Subcutaneous abdominal adipose tissue (tissue), 5 donors: ENCODE results near the gene CD68.

Source experiments
- H3K27ac ChIP-seq: one replicate; pipeline ENCODE4 v1.7.0; 2013; ENCODE audit warnings: low read depth, mild to moderate bottlenecking, inconsistent platforms, low read length, moderate library complexity
- H3K27me3 ChIP-seq, 5 donors: one replicate each; pipeline ENCODE4 v1.7.0; 2013; ENCODE audit warnings: low read length in 5 of 5, inconsistent platforms in 1 of 5; ENCODE audit not compliant: control insufficient read depth in 5 of 5, insufficient read depth in 4 of 5
- H3K36me3 ChIP-seq, 5 donors: one replicate each; pipeline ENCODE4 v1.7.0; 2013; ENCODE audit warnings: low read length in 5 of 5; ENCODE audit not compliant: control insufficient read depth in 5 of 5, insufficient read depth in 5 of 5
- H3K4me1 ChIP-seq, 5 donors: one replicate each; pipeline ENCODE4 v1.7.0; 2013; ENCODE audit warnings: low read length in 5 of 5, mild to moderate bottlenecking in 3 of 5, moderate library complexity in 1 of 5; ENCODE audit not compliant: control insufficient read depth in 5 of 5, insufficient read depth in 5 of 5
- H3K4me3 ChIP-seq, 5 donors: one replicate each; pipeline ENCODE4 v1.7.0; 2013; ENCODE audit warnings: low read length in 5 of 5, low read depth in 1 of 5
- H3K9ac ChIP-seq, 5 donors: one replicate each; pipeline ENCODE4 v1.7.0; 2013; ENCODE audit warnings: low read length in 5 of 5, mild to moderate bottlenecking in 4 of 5, moderate library complexity in 3 of 5
- H3K9me3 ChIP-seq, 5 donors: one replicate each; pipeline ENCODE4 v1.7.0; 2013; ENCODE audit warnings: low read length in 5 of 5; ENCODE audit not compliant: control insufficient read depth in 5 of 5
- donor health status: healthy.
- donor health status: healthy.
- donor health status: healthy.
- donor health status: healthy.
- donor health status: healthy.

CD68 gene

GRCh38 chr17:7580604-7581575, 1.5 kb downstream of the CD68 start:
- H3K27me3 ChIP-seq: no peaks in the 10 kb centered on the region
- no peaks in the 10 kb centered on the region for H3K9me3 ChIP-seq
- H3K4me1 ChIP-seq: peaks cover 21 to 82% (median 70%) of the 10 kb centered on the region in 5 donors
- peak overlapping the region; percentile 98 for H3K27ac ChIP-seq
- peak overlapping the region; percentile 60 to 86 (median 68) for H3K9ac ChIP-seq
- peak overlapping the region; percentile 61 to 96 (median 63) for H3K4me3 ChIP-seq
- peaks cover 13 to 40% (median 35%) of the 10 kb centered on the region in 5 donors for H3K36me3 ChIP-seq

DNA sequence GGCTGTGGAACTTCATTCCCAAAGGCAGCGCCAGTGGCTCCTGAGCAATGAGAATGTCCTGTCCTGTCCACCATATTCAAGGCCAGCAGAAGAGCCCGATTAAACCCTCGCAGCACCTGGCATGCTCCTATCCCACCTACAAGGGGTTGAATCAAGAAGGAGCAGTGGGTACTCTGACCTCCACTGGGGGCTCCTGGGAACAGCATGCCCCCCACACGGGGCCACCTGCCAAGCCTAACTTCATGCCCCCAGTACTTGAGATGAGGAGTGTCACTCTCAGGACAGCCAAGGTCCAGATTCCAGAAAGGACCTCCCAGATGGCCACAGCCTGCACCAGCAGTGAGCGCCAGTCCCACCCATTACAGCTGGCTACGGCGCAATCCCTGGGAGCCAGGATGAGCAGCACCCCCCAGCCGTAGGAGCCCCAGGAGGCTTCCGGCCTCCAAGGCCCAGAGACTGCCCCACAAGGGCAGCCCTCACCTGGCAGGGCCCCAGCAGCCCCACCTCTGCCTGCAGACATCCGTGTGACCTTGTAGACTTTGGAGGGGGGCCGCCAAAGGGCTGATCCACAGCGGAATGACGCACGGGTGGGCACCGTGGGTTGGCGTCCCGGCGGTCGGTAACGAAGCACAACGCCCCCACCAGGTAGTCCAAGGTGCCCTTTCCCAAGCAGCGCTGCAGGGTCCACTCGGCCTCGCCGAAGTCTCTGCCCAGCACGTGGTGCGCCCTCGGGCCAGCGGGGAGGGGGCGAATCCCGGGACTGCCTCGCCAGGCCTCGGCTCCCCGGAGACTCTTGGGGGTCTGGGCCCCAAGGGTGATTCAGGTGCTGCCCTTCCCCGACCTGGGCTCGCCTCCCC, 3.2 kb downstream of the CD68 start:
- Histone ChIP-seq H3K36me3 (peaks cover 5 to 35% (median 31%) of the 10 kb centered on the region in 5 donors), H3K9ac (peak overlapping the region in 2 of 5 donors; percentile 23 to 92), H3K27ac (peak overlapping the region; percentile 98), H3K27me3 (no peaks in the 10 kb centered on the region), H3K4me1 (peaks cover 20 to 68% (median 57%) of the 10 kb centered on the region in 5 donors), H3K9me3 (no peaks in the 10 kb centered on the region), H3K4me3 (peak overlapping the region; percentile 54 to 96 (median 88))

- peaks cover 20 to 61% (median 53%) of the 10 kb centered on the region in 5 donors for H3K4me1 ChIP-seq
- peak within 1 kb of the TSS; percentile 98 for H3K27ac ChIP-seq
- no peaks in the 10 kb centered on the region for H3K27me3 ChIP-seq
- peak within 1 kb of the TSS; percentile 79 to 97 (median 87) for H3K9ac ChIP-seq
- H3K4me3 ChIP-seq: peak within 1 kb of the TSS; percentile 80 to 97 (median 90)
- no peaks in the 10 kb centered on the region for H3K9me3 ChIP-seq
- H3K36me3 ChIP-seq: peaks cover 0 to 31% (median 29%) of the 10 kb centered on the region in 5 donors
These were observed 4.0 kb downstream of the CD68 start, which contains the start of gene MPDU1 for GRCh38 chr17:7583253-7584109. Gene MPDU1, plus strand, starts transcription at chr17:7583852. Its CDS starts 11 bp downstream, at chr17:7583863.

DNA sequence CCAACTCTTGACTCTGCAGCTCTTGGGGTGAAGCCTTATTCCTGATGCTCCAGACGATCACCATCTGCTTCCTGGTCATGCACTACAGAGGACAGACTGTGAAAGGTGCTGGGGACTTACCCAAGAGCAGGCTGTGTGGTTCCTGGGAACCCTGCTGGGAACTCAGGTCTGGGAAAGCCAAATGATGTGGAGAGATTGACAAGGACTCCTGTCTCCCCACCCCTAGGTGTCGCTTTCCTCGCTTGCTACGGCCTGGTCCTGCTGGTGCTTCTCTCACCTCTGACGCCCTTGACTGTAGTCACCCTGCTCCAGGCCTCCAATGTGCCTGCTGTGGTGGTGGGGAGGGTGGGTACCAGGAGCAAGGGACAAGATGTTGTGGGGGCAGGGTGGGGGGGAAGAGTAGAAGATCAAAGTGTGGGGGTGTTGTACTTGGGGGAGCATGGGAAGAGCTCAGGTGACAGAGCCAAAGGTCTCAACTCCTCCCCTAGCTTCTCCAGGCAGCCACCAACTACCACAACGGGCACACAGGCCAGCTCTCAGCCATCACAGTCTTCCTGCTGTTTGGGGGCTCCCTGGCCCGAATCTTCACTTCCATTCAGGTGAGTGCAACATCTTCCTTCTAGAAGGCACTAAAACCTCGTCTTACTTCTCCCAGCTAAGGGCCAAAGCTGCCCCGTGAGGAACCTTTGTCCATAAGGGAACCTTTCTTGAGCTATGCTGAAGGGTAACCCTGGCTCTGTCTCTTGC, 7.4 kb downstream of the CD68 start:
- Histone ChIP-seq H3K36me3 (peaks cover 2 to 39% (median 27%) of the 10 kb centered on the region in 5 donors), H3K27ac (no peak overlapping the region), H3K9me3 (no peaks in the 10 kb centered on the region), H3K4me3 (no peak overlapping the region), H3K27me3 (no peaks in the 10 kb centered on the region), H3K4me1 (peaks cover 4 to 46% (median 37%) of the 10 kb centered on the region in 5 donors), H3K9ac (no peak overlapping the region)

DNA sequence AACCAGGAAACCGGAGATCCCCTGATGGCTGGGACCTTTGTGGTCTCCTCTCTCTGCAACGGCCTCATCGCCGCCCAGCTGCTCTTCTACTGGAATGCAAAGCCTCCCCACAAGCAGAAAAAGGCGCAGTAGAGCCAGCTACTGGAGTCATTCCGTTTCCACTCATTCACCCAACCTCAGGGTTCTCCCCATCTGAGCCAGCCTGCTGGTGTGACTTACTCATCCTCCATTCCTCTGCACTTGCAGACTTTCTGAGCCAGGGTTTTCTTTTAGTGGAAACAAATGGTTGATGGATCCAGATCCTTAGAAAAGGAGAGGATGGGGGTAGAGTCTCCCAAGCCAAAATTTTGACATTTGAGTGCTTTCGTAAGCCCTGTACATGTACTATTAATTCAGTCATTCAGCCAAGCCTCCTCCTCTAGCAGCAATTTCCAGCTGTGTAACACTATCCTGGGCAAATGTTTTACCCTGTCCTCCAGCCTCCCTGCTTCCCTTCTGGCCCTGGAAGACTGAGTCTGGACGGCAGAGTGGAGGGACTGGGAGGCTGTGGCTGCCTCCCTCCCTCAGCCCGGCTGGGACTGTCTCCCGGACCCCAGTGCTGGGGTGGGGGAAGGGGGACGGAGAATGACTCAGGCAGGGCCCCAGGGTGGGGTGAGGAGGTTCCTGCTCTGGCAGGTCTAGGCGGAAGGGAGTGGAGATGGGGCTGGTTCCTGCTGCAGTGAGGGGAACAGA, 8.1 kb downstream of the CD68 start:
- Histone ChIP-seq H3K27me3 (no peaks in the 10 kb centered on the region), H3K4me3 (no peak overlapping the region), H3K36me3 (peaks cover 3 to 47% (median 34%) of the 10 kb centered on the region in 5 donors), H3K4me1 (peaks cover 1 to 38% (median 30%) of the 10 kb centered on the region in 5 donors), H3K9ac (no peak overlapping the region), H3K9me3 (no peaks in the 10 kb centered on the region), H3K27ac (no peak overlapping the region)

- peaks cover 1 to 28% (median 21%) of the 10 kb centered on the region in 5 donors for H3K4me1 ChIP-seq
- H3K27me3 ChIP-seq: no peaks in the 10 kb centered on the region
- H3K9me3 ChIP-seq: no peaks in the 10 kb centered on the region
- peak overlapping the region in 2 of 5 donors; percentile 35 for H3K9ac ChIP-seq
- peak overlapping the region in 2 of 5 donors; percentile 46 to 48 for H3K4me3 ChIP-seq
- H3K27ac ChIP-seq: no peak overlapping the region
- peaks cover 3 to 57% (median 45%) of the 10 kb centered on the region in 5 donors for H3K36me3 ChIP-seq
These were observed 9.2 kb downstream of the CD68 start for GRCh38 chr17:7588553-7589203.

DNA sequence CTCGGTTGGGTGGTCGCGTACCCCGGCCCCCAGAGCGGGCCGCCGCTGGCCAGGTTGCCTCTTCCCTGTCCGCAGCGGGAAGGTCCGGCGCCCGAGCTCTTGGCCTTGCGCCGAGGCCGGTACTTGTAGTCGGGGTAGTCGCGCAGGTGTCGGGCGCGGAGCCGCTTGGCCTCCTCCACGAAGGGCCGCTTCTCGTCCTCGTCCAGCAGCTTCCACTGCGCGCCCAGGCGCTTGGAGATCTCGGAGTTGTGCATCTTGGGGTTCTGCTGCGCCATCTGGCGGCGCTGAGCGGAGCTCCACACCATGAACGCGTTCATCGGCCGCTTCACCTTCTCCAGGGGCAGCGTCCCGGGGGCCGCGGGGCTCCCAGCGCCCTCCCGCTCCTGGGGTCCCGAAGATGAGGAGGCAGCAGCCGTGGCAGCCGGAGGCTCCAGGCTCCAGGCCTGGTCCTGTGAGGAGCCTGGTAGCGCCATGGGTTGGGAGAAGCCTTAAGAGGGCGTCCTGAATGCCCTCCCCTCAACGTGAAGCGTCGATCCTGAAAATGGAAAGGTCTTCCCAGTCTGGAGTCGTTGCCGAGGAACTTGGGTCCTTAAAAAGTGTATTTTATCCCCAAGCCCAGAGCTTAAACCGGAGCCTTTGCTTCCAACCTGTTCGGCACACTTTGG, 9.9 kb downstream of the CD68 start:
- H3K27ac ChIP-seq: no peak overlapping the region
- H3K27me3 ChIP-seq: no peaks in the 10 kb centered on the region
- H3K4me3 ChIP-seq: peak overlapping the region in 2 of 5 donors; percentile 46 to 48
- H3K4me1 ChIP-seq: peaks cover 1 to 25% (median 19%) of the 10 kb centered on the region in 5 donors
- peaks cover 7 to 64% (median 52%) of the 10 kb centered on the region in 5 donors for H3K36me3 ChIP-seq
- H3K9me3 ChIP-seq: no peaks in the 10 kb centered on the region
- peak overlapping the region in 2 of 5 donors; percentile 25 to 35 for H3K9ac ChIP-seq
